ENCODE data around the gene HOXA10.

GRCh38 chr7:27145914-27146412 is 28.2 kb downstream of the HOXA10 start:
- TF ChIP-seq CTCF (IDR thresholded peaks at IDR 0.05): no peak
- no peak for TF ChIP-seq POLR2A (IDR thresholded peaks at IDR 0.05)
